ENCODE measurements around the gene ST3GAL2.

Gene ST3GAL2

GRCh38 chr16:70437582-70438557, 1.0 kb downstream of the ST3GAL2 start:
- no peak for DNase-seq (ENCODE audit: low read depth in 2 of 2)

GRCh38 chr16:70437017-70437581, 1.8 kb downstream of the ST3GAL2 start:
- DNase-seq (ENCODE audit: low read depth in 2 of 2): peak; percentile 87 to 90

DNA sequence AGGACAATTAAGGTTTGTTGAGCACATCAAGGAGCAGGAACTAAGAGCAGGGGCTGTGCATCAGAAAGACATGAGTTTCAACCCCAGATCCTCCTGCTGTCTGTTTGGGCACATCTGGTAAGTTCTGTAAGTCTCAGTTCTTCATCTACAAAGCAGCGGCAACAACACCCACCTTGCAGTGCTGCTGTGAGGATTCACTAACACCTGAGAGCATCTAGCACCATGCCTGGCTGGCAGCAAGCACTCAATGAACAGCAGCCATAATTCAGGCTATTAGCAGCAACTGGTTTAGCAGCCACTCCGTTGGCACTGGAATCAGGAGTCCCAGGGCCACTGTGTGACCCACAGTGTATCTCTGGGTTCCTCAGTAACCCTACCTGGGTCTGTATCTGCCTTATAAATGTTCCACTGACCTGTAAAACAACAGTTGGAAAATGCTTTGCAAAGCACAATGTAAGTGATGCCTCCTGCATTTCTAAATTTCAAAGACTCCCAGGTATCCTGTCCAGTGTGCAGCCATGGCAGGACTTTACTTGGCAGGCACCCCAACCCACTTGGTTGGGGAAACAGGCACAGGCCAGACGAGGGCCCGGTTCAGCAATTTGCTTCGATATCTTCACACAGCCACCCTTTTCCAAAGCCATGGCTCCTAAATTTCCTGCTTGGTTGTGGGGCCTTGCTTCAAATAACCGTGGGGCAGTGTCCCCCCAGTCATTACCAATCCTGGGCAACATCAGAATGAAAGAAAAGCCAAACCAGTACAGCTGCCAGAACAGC, 4.2 kb downstream of the ST3GAL2 start:
- no peak for DNase-seq (ENCODE audit: low read depth in 2 of 2)

GRCh38 chr16:70433458-70434103, 5.3 kb downstream of the ST3GAL2 start:
- peak; percentile 49 to 52 for DNase-seq (ENCODE audit: low read depth in 2 of 2)

GRCh38 chr16:70432723-70433457, 6.0 kb downstream of the ST3GAL2 start:
- DNase-seq (ENCODE audit: low read depth in 2 of 2): no peak

DNA sequence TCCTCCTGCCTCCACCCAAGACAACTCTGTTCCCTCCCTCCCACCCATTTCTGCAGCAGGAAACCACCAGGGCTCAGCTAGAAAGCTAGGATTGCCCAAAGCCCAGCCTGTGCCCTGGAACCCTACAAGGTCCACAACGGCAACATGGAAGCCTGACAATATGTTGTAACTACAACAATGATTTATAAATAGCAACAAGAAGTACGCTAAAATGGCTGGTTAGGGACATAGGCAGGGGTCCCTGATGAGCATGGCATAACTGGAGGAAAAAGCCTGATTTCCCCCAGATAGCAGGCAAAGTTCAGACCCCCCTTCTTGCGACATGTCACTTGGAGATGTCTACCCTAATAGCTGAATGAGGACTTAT, 6.6 kb downstream of the ST3GAL2 start:
- no peak for DNase-seq (ENCODE audit: low read depth in 2 of 2)

GRCh38 chr16:70430667-70431536, 8.0 kb downstream of the ST3GAL2 start:
- DNase-seq (ENCODE audit: low read depth in 2 of 2): no peak

DNA sequence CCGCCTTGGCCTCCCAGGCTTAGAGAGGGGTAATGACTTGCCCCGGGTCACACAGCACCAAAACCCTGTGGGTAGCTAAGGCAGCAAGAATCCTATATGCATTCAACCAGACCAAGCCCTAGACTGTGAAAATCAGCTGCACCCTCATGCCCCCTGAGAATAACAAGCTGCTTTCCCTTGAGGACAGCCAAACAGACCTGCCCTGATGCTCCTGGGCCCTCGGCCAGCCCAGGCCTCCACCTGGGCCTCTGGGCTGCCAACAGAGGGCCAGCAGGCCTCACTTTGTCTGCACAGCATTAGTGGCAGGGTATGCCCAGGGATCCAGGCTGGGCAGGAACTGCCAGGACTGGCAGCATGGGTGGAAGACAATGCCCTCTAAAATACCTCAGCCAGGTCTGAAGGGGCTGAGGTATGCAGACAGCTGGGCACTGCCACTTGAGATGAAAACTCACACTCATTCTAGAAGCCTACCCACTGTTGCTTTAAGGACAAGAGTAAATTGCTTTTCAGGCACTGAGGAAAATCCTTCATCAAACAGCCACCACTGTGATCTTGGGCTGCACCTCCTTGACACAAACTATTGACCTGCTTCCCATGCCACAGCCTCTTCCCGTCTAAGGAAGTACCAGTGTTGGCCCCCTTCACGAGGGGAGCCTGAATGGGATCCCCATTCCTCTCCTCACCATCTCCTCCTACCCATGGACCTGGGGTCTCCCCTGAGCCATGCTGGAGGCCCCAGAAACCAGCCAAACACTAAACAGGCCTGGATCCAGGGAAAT, 8.8 kb downstream of the ST3GAL2 start:
- no peak for DNase-seq (ENCODE audit: low read depth in 2 of 2)

DNA sequence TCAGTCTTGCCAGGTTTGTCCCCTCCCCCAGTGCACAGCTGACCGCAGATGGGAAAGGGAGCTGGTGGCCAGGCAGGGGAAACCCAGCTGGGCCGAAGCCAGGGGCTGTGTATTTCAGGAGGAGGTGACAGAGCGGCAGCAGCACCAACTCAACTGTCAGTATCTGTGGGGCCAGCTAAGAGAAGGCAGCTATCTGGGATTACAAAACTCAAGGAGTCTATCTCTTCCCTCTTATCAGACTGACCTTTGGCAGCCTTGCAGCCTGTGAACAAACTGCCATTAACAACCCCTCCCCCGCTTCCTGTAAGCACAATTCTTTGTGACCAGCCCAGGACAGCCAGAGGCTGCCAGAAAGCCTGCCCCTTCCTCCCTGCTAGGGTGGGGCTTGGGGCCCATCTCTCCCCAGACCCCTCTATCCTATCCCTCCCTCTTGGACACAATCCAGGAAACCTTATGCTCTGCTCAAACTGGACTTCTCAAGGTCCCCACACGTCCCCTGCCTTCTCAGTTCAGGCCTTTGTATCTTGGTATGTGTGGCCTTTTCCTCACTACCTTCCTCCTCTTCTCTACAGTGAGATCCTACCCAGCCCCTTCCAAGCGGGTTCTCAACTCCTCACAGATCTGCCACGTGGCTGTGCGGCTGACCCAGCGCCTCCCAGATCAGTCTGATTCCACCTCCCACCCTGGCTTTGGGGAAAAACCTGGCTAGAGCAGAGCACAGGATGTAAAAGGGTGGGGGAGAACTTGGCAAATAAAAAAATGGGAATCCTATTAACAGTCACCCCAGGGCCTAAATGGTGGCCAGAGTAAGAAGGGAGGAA, 10.5 kb downstream of the ST3GAL2 start:
- peak in 1 of 2 experiments; percentile 62 for DNase-seq (ENCODE audit: low read depth in 2 of 2)

DNA sequence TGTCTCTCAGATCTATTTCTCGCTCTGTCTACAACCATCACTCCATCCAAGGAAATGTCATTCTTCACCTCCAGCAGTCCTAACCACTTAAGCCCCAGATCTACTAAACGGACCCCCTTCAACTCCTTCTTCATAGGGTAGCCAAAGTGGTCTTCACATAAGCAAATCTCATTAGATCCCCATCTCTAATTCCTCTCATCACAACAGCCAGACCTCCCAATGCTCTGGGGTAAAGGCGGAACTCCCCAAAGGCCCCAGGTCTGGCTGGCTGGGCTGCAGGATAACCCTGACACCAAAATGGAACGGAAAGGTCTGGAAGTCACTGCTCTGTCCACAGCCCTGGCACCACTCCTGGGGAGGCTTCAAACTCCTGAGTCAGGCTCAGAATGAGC, 11.1 kb downstream of the ST3GAL2 start:
- no peak for DNase-seq (ENCODE audit: low read depth in 2 of 2)

GRCh38 chr16:70422543-70422942, 16.4 kb downstream of the ST3GAL2 start:
- no peak for DNase-seq (ENCODE audit: low read depth in 2 of 2)

- DNase-seq (ENCODE audit: low read depth in 2 of 2): no peak
Measured at GRCh38 chr16:70421473-70422311, 17.2 kb downstream of the ST3GAL2 start.

- no peak for DNase-seq (ENCODE audit: low read depth in 2 of 2)
Measured at GRCh38 chr16:70421014-70421413, 17.9 kb downstream of the ST3GAL2 start.

- no peak for DNase-seq (ENCODE audit: low read depth in 2 of 2)
Measured at GRCh38 chr16:70419384-70420327, 19.2 kb downstream of the ST3GAL2 start.

GRCh38 chr16:70418993-70419318, 19.9 kb downstream of the ST3GAL2 start:
- DNase-seq (ENCODE audit: low read depth in 2 of 2): no peak

- no peak for DNase-seq (ENCODE audit: low read depth in 2 of 2)
Measured at GRCh38 chr16:70418274-70418992, 20.5 kb downstream of the ST3GAL2 start.
